GM19468 (cell line): ENCODE measurements around the gene AQP1.

Experiments used
- ATAC-seq: cut with Tn5 transposase; IDR thresholded peaks from one replicate; pipeline ENCODE4 v1.9.1; 2021; ENCODE audit warnings: mild to moderate bottlenecking, moderate library complexity, moderate number of reproducible peaks; ENCODE audit not compliant: unreplicated experiment; ENCODE audit errors: extremely low read depth

Gene AQP1

DNA sequence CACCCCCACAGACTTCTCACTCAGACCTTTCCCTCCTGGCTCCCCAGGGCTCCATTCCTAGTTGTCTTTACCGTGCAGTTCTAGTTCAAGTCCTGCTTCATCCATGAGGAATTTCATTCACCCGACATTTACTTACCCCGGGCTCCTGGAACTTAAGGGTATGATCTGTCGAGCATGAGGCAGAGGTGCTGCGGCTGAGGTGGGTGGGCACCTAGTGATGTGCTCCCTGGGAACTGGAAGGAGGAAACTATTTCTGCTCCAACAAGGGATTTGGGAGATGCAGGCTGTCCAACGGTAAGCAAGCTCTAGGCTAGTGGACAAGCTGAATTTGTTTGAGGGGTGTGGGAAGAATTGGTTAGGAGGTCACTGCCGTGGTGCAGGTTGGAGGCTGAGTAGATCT is 30.2 kb upstream of the AQP1 start:
- no peak for ATAC-seq

DNA sequence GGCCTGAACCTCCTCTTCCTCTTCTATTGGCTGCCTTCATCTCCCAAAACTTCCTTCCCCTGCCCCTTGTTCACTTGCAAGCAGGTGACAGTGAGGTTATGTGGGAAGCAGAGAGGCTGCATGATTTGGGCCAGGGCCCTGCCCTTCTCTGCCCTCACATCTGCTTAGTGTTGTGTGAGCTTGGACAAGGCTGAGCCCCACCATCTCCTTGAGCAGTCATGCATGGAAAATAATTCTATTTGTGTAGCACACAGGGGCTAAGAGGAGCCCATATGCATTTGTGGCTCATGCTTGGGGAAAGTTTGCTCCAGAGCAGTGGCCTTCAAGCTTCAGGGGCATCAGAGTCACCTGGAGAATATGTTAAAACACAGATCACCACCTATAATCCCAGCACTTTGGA is 26.8 kb upstream of the AQP1 start:
- no peak for ATAC-seq

DNA sequence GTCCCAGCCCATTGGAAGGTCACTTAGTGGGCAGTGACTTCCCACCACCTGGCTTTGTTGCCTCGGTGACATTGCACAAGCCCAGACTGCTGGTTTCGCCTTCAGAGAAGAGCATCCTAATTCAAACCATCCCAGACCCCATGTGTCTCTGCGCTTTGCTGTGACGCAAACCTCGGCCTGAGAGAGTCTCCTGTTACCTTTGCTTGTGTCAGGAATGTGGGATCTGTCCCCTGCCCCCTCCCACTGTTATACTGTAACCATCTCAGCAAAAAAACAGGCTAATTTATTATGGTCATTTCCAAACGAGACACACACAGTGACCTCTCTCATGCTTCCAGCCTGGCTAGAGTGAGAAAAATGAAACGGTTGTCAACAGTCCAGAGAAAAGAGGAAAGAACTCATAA is 25.0 kb upstream of the AQP1 start:
- ATAC-seq: no peak

GRCh38 chr7:30887464-30887872 is 24.2 kb upstream of the AQP1 start:
- no peak for ATAC-seq

DNA sequence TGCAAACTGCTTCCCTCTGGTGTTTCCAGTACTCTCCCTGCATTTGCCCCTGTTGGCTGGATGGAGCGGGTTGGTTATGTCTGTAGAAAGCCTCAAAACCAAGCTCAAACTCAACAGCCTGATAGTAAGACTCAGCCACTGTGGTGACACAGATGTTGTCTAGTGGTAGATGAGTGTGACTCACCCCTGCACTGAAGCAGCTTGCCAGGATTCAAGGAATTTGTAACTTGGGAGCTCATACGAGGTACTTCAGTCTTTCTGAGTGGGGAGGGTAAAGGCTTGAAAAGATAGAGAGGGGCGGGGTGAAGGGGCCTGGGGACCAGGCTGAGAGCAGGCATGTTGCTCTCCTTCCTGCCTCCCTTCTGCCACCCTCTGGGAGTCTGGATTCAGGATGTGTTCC is 22.9 kb upstream of the AQP1 start:
- no peak for ATAC-seq

GRCh38 chr7:30890226-30890625 is 21.4 kb upstream of the AQP1 start:
- ATAC-seq: no peak

- ATAC-seq: no peak
Measured at GRCh38 chr7:30893357-30893756, 18.3 kb upstream of the AQP1 start.

GRCh38 chr7:30894009-30894408 is 17.6 kb upstream of the AQP1 start:
- no peak for ATAC-seq

GRCh38 chr7:30894866-30895605 is 16.6 kb upstream of the AQP1 start:
- ATAC-seq: no peak

- ATAC-seq: no peak
Measured at GRCh38 chr7:30896036-30896435, 15.6 kb upstream of the AQP1 start.

DNA sequence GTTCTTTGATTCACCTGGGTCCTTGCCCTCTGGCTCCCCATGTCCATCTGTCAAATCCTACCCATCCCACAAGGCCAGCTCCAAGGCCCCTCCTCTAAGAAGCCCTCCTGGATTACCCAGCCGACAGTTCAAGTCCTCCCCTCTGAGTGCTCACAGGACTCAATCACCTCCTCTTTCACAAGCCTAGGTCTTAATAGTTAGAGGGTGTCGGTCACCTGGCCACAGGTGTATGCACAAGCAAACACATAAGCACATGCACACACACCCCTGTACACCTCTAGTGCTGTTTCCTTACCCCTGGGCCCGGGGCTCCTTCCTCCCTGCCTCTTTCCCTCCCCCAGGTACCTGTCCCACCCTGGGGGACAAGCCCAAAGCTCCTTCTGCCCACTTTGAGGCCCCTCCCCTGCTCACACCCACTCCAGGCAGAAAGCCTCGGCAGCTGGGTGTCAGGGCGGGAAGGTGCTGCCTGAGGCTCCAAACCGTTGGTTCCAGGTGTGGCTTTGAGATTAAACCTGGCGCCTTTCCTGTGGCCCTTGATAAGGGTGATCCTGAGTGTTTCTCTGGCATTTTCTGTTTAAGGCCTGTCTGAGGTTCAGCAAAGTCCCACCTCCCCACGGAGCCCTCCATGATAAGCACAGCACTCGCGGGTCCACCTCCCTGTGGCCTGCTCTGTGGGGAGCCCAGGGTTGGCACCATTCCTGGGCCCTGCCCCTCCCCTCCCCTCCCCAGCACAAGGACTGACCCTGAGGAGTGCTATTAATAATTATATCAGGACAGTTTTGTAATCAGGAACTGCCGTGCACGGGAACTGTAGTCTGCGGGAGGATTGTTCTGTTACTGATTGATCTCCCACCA is 14.6 kb upstream of the AQP1 start:
- ATAC-seq: no peak

DNA sequence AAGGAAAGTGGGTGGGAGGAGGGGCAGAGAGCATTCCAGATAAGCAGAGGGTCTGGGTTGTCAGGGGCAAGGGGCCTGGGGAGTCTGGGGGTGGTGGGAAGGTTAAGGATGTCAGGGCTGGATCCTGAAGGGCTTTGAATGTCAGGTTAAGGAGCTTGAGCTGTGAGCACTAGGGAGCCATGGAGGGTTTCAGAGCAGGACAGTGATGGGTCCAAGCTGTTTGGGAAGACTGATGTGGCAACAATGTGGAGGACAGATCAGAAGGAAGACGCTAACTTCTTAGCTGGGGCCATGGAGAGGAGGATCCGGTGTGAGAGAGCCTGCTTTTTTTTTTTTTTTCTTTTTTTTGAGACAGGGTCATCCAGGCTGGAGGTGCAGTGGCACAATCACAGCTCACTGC is 13.9 kb upstream of the AQP1 start:
- ATAC-seq: no peak

DNA sequence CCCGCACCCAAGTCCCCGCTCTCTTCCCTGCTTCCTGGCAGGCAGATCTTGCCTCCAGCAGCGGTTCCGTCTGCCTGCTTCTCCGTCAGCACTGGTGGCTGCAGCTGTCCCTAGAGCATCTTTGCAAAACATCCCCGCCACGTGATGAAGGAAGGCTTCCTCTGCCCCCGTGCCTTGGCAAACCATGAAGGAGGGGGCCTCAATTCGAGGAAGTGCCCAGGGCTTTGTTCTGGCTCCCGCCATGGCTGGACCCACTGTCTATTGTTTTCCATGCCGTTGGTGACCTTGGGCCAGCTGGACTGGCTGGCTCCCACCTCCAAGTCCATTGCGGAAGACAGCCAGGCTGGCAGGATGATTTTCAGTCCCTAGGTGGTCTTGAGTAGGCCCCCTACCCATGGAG is 13.2 kb upstream of the AQP1 start:
- no peak for ATAC-seq

- no peak for ATAC-seq
Measured at GRCh38 chr7:30899066-30899465, 12.6 kb upstream of the AQP1 start.

- ATAC-seq: no peak
Measured at GRCh38 chr7:30899630-30900029, 12.0 kb upstream of the AQP1 start.

GRCh38 chr7:30900053-30900452 is 11.6 kb upstream of the AQP1 start:
- no peak for ATAC-seq

GRCh38 chr7:30900803-30901362 is 10.8 kb upstream of the AQP1 start:
- no peak for ATAC-seq

DNA sequence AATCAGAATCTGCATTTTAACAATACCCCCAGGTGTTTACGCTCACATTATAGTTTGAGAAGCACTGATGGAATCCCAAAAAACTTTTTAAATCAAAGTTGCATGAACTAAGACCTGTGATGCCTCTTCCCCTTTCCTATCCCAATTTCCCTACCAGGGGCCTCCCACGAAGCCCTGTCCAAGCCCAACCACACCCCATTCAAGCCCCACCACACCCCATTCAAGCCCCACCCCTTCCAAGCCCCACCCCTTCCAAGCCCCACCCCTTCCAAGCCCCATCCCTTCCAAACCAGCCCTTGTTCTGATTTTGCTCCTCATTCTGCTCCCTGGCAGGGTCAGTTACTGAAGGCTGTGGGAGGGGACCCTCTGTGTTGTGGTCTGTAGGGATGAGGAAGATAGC is 9.8 kb upstream of the AQP1 start:
- no peak for ATAC-seq

DNA sequence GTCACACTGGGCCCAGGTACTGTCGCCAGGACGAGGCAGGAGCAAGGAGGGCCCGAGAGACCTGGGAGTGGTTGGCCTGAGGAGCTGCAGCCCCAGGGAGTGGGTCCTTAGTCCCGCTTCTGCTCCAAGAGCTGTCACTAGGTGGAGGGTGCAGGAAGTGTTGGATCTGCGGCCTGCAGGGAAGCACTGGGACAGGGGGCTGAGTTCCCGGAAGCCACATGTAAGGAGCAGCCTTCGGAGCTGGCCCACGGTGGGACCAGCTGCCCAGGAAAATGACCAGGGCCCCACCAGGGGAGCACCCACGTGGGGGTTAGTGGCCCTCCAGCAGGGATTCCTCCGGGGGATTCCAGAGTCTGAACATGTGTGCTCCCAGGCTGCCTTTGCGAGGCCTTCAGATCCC is 9.2 kb upstream of the AQP1 start:
- ATAC-seq: no peak

DNA sequence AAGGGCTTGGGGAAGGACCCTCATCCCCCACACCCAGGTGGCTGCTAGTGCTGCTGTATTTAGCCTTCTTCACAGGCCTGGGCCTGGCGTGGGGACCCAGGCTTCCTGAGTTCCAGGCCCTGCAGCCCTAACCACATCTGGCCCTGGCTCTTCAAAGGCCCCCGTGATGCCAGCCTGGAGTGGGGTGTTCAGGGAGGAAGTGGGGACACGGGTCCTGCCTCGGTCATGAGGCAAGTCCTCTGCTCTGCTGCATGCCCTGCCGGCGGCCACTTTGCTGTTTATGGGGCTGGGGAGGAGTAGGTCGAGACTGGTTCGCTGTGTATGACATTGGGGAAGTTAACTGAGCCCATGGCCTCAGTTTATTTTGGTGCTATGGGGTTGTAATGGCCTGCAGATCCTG is 8.5 kb upstream of the AQP1 start:
- no peak for ATAC-seq

GRCh38 chr7:30904561-30904960 is 7.1 kb upstream of the AQP1 start:
- ATAC-seq: no peak
